ENCODE measurements around the gene PYHIN1.
"Not testable (repeated sequence)": the region's sequence is repeated elsewhere in the genome, so short reads cannot be mapped to it uniquely, and the experiment has no call there.

The PYHIN1 gene

DNA sequence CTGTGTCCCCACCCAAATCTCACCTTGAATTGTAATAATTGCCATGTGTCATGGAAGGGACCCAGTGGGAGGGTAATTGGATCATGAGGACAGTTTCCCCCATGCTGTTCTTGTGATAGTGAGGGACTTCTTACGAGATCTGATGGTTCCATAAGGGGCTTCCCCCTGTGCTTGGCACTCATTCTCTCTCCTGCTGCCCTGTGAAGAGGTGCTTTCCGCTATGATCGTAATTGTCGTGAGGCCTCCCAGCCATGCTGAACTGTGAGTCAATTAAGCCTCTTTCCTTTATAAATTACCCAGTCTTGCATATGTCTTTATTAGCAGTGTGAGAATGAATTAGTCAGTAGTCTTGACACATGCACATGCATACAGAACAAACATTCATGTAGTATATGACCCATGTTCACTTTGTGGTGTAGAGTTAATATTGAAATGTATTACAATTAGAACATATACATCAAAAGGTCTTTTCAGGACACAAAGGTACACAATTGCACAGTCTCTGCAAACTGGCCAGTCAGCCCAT lies 61.5 kb downstream of the PYHIN1 start:
- ATAC-seq (replicated peaks) (no peak), DNase-seq (no peak)
- Mint-ChIP-seq H3K9me3 (peaks cover 5 to 7% of the 10 kb centered on the region in 2 donors), H3K27me3 (no peaks in the 10 kb centered on the region), H3K4me3 (no peak overlapping the region), H3K4me1 (ENCODE audit: low read depth in 2 of 2) (peaks cover 32 to 52% of the 10 kb centered on the region in 2 donors), H3K36me3 (ENCODE audit: insufficient read depth) (peaks cover 41% of the 10 kb centered on the region), H3K27ac (peak overlapping the region in 1 of 2 donors; percentile 88)

DNA sequence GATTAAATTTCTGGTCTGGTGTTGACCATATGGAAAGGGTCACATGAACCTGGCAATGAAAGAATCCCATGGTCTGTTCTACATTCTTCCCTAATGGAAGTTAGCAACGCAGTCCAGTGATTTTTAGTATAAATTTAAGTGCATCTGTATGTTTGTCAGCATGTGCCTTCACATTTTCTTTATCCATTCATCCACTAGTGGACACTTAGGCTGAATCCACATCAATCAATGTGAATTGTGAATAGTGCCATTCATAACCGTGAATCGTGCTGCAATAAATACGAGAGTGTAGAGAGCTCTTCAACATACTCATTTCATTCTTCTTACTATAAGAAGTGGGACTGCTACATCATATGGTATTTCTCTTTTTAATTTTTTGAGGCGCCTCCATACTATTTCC lies 65.6 kb downstream of the PYHIN1 start:
- no peak for ATAC-seq (replicated peaks)
- Mint-ChIP-seq H3K27ac (peak overlapping the region; percentile 66 to 80), H3K9me3 (peaks cover 0 to 2% of the 10 kb centered on the region in 2 donors), H3K4me3 (peak overlapping the region; percentile 59 to 61), H3K36me3 (ENCODE audit: insufficient read depth) (peaks cover 8% of the 10 kb centered on the region), H3K4me1 (ENCODE audit: low read depth in 2 of 2) (peaks cover 30 to 46% of the 10 kb centered on the region in 2 donors), H3K27me3 (no peaks in the 10 kb centered on the region)
- no peak for DNase-seq

DNA sequence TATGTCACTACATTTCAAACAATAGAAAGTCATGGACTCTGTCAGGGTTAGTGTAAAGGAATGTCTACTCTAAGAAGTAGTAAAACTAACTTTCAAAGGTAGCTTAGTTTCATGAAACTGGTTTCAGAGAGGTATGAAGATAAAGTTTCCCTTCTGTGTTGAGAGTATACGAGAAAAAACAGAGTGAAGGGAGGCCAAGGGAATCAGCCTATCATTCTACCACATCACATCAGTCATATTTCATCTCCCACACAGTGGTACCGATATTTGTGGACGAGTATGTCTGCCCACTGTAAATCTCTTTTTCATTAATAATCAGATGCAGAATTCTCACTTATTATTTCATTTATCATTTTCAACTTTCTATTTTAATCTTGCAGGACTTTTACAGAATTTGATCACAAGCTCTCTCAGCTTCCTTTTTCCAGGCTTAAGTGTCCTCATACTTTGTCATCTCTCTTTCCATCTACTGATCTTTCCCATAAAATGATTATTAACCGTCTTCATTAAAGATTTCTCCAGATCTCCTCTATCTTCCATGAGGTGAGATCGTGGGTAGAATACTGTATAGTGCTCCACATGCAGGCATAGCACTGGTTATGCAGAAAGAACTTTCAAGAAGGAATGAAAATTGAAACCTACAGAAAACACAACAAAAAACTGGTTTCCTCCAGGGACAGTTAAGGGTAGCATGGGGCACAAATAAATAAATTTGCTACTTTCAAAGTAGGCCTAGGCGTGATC lies 66.9 kb downstream of the PYHIN1 start:
- H3K4me3 Mint-ChIP-seq = peak overlapping the region; percentile 44 to 68
- peak overlapping the region; percentile 66 to 80 for H3K27ac Mint-ChIP-seq
- ATAC-seq (replicated peaks) (peak; percentile 30), DNase-seq (no peak)
- no peaks in the 10 kb centered on the region for H3K9me3 Mint-ChIP-seq
- peaks cover 30 to 42% of the 10 kb centered on the region in 2 donors for H3K4me1 Mint-ChIP-seq (ENCODE audit: low read depth in 2 of 2)
- H3K27me3 Mint-ChIP-seq = no peaks in the 10 kb centered on the region
- H3K36me3 Mint-ChIP-seq (ENCODE audit: insufficient read depth) = peaks cover 8% of the 10 kb centered on the region

DNA sequence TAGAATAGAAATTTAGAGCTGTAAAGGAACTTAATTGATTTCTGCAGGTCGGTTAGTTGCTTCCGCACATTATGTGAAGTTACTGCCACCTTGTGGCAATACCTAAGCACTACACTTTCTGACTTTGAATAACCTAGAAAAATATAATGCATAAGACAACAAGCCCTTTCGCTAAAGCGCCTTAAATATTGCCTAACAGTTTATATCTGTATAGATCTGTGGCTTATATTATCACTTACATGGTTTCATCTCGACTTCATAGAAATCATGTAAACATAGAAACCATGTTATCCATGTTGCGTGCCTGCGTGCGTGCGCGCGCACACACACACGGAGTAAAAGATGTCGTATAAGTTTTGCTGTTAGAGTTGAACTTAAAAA lies 67.4 kb downstream of the PYHIN1 start:
- ATAC-seq (replicated peaks) (peak; percentile 68), DNase-seq (peak; percentile 64 to 68 (median 64))
- Mint-ChIP-seq H3K36me3 (ENCODE audit: insufficient read depth) (peaks cover 5% of the 10 kb centered on the region), H3K4me3 (peak overlapping the region; percentile 44 to 68), H3K4me1 (ENCODE audit: low read depth in 2 of 2) (peaks cover 30 to 42% of the 10 kb centered on the region in 2 donors), H3K9me3 (no peaks in the 10 kb centered on the region), H3K27ac (peak overlapping the region; percentile 55 to 66), H3K27me3 (no peaks in the 10 kb centered on the region)

DNA sequence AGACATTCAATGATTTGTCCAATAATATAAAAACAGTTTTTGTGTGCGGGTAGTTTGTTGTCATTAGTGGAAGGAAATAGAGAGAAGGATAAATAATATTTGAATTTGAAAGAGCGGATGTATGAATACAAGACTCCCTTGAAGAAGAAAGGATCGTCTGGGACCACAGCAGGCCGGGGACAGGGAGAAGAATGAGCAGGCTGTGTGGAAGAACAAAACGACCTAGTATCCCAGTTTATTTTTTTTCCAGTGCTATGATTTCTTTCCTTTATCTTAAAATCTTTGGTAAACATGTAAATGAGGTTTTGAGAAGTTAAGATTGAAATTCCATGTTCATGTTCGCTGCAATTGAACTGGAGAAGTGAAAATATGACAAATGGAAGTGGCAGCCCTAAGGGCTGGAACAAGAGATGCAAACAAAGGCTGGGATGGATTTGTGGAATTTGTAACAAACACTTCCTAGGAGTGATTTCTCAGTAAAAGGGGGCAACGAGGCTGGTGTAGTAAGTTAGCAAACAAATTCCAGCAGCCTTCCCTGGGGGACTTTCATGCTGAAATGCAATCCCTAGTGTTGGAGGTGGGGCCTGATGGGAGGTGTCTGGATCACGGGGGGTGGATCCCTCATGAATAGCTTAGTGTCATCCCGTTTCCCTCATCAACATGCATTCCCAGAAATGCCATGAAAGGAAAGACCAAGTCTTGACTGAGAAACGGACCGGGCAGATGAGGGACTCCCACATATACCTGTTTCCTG lies 68.1 kb downstream of the PYHIN1 start:
- H3K36me3 Mint-ChIP-seq (ENCODE audit: insufficient read depth) = peaks cover 6% of the 10 kb centered on the region
- no peaks in the 10 kb centered on the region for H3K9me3 Mint-ChIP-seq
- H3K4me3 Mint-ChIP-seq = no peak overlapping the region
- no peak overlapping the region for H3K27ac Mint-ChIP-seq
- DNase-seq (no peak), ATAC-seq (replicated peaks) (no peak)
- H3K4me1 Mint-ChIP-seq (ENCODE audit: low read depth in 2 of 2) = peaks cover 30 to 40% of the 10 kb centered on the region in 2 donors
- H3K27me3 Mint-ChIP-seq = no peaks in the 10 kb centered on the region

DNA sequence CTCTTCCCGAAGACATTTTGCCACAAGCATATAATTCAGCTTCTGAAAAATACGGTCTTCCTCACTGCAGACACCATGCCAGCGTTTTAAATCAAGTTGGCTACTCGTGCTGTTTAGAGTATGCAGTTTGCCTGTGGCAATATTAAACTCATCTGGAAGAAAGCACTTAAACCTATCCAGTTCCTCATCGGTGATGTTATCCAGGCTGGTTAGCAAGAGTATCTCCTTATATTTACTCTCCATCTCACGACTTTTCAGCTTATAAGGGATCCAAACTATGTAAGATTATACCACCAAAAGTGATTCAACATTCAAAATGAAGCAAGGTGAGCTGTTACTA lies 68.7 kb downstream of the PYHIN1 start:
- Mint-ChIP-seq H3K4me1 (ENCODE audit: low read depth in 2 of 2) (peaks cover 25 to 35% of the 10 kb centered on the region in 2 donors), H3K36me3 (ENCODE audit: insufficient read depth) (peaks cover 7% of the 10 kb centered on the region), H3K9me3 (no peaks in the 10 kb centered on the region), H3K27ac (no peak overlapping the region), H3K27me3 (no peaks in the 10 kb centered on the region), H3K4me3 (no peak overlapping the region)
- no peak for ATAC-seq (replicated peaks)
- DNase-seq = no peak

DNA sequence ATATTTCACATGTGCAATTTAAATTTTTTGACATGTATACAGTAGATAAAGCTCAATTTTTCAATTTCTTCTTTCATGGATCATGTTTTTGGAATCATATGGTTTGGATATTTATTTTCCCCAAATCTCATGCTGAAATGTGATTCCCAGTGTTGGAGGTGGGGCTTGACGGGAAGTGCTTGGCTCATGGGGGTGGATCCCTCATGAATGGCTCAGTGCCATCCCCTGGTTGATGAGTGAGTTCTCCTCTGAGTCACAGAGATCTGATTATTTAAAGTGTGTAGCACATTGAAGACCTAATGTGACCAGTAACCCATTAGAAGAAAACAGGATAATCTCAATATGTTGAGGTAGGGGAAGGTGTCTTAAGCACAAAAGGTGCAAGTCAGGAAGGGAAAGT lies 69.3 kb downstream of the PYHIN1 start:
- no peak overlapping the region for H3K27ac Mint-ChIP-seq

DNA sequence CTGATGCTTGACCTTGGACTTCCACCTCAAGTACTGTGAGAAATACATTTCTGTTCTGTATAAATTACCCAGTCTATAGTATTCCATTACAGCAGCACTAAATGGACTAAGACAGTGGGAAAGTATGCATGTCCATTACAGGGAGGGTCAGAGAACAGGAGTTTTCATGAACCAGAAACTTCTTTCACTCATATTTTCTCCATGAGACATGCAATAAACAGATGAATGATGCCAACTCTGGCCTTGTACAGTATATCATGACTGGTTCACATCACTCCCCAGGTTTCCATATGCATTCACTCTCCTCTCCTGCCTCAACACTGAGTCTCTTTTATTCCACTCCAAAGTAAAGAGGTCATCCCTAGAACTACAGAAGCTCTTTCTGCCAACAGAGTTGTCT lies 73.8 kb downstream of the PYHIN1 start:
- H3K4me1 Mint-ChIP-seq (ENCODE audit: low read depth in 2 of 2) = peaks cover 23 to 29% of the 10 kb centered on the region in 2 donors
- H3K27ac Mint-ChIP-seq = peak overlapping the region in 1 of 2 donors; percentile 26
- no peaks in the 10 kb centered on the region for H3K27me3 Mint-ChIP-seq
- no peaks in the 10 kb centered on the region for H3K9me3 Mint-ChIP-seq
- no peak overlapping the region for H3K4me3 Mint-ChIP-seq
- ATAC-seq (replicated peaks) (no peak), DNase-seq (no peak)
- H3K36me3 Mint-ChIP-seq (ENCODE audit: insufficient read depth) = peaks cover 11% of the 10 kb centered on the region

More for the DNA sequence above, 69.3 kb downstream of the PYHIN1 start:
- no peaks in the 10 kb centered on the region for H3K27me3 Mint-ChIP-seq
- DNase-seq = no peak
- ATAC-seq (replicated peaks) = no peak
- peaks cover 23 to 29% of the 10 kb centered on the region in 2 donors for H3K4me1 Mint-ChIP-seq (ENCODE audit: low read depth in 2 of 2)
- H3K9me3 Mint-ChIP-seq = no peaks in the 10 kb centered on the region
- H3K4me3 Mint-ChIP-seq = no peak overlapping the region
- H3K36me3 Mint-ChIP-seq (ENCODE audit: insufficient read depth) = peaks cover 7% of the 10 kb centered on the region

DNA sequence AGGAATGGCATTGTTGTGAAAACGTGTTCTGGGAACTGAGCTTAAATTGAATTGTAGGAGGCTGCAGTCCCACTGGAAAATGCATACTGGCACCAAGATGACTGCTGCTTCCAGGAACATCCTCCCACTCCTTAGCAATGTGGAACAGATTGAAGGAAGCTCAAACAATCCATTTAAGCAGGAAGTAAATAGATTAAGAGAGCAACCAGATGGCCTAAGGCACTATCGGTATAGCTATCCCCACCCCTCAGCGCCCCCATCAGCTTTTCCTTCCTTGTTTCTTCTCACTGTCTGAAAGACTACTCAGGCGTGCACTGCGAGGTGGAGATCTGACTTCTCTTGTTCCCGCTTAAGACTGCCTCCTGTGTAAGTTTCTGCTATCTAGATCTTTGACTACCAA lies 74.3 kb downstream of the PYHIN1 start:
- H3K4me1 Mint-ChIP-seq (ENCODE audit: low read depth in 2 of 2) = peaks cover 23 to 33% of the 10 kb centered on the region in 2 donors
- ATAC-seq (replicated peaks) (no peak), DNase-seq (no peak)
- H3K4me3 Mint-ChIP-seq = no peak overlapping the region
- no peaks in the 10 kb centered on the region for H3K9me3 Mint-ChIP-seq
- peak overlapping the region; percentile 21 to 26 for H3K27ac Mint-ChIP-seq
- peaks cover 15% of the 10 kb centered on the region for H3K36me3 Mint-ChIP-seq (ENCODE audit: insufficient read depth)
- no peaks in the 10 kb centered on the region for H3K27me3 Mint-ChIP-seq

DNA sequence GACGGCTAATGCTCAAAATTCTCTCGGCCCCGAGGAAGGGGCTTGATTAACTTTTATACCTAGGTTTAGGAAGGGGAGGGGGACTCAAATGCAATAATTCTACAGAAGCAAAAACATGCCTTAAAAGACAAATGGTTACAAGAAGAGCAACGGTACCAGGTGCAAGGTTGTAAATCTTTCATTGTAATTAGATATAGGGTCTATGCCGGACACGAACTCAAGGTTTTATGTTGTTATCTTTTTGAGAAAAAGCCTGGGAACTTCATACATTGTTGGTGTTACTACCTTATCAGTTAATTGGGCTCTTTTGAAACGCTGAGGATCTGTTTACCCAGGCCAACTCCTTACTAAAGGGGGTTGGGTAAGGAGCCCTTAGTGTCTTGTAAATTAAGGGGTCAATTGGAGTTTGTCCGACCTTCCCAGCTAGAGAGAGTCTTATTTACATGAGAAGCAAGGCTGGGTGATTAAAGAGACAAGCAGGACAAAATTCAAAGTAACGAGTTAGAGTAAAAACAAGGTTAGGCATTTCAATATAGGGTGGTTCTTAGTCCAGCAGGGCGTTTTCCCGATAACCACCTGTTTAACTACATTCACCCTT lies 75.0 kb downstream of the PYHIN1 start:
- Mint-ChIP-seq H3K36me3 (ENCODE audit: insufficient read depth) (peaks cover 19% of the 10 kb centered on the region), H3K27ac (peak overlapping the region; percentile 21 to 26), H3K4me1 (ENCODE audit: low read depth in 2 of 2) (peaks cover 23 to 33% of the 10 kb centered on the region in 2 donors)
- H3K4me3 Mint-ChIP-seq; DNase-seq; H3K9me3 Mint-ChIP-seq; H3K27me3 Mint-ChIP-seq; ATAC-seq (replicated peaks): not testable (repeated sequence)

DNA sequence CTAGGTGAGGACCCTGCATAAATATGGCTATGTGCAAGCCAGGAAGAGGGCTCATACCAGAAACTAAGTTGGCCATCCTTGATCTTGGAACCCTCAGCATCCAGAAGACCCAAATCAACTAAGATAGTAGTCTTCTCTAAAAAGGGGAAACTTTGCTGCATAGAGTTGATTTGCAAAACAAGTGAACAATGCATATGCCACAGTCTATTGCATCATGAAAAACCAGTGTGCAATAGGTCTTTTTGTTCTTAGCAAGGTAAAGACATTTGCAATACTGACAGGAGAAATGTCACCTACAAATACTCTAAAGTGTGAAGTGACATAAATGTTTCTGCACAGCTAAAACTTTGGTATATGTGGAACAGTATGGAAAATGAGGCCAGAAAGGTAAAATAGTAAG lies 76.4 kb downstream of the PYHIN1 start:
- DNase-seq = no peak
- Mint-ChIP-seq H3K36me3 (ENCODE audit: insufficient read depth) (peaks cover 26% of the 10 kb centered on the region), H3K9me3 (no peaks in the 10 kb centered on the region), H3K27me3 (no peaks in the 10 kb centered on the region), H3K27ac (peak overlapping the region; percentile 41 to 80), H3K4me1 (ENCODE audit: low read depth in 2 of 2) (peaks cover 30 to 42% of the 10 kb centered on the region in 2 donors), H3K4me3 (peak overlapping the region in 1 of 2 donors; percentile 35)
- no peak for ATAC-seq (replicated peaks)

DNA sequence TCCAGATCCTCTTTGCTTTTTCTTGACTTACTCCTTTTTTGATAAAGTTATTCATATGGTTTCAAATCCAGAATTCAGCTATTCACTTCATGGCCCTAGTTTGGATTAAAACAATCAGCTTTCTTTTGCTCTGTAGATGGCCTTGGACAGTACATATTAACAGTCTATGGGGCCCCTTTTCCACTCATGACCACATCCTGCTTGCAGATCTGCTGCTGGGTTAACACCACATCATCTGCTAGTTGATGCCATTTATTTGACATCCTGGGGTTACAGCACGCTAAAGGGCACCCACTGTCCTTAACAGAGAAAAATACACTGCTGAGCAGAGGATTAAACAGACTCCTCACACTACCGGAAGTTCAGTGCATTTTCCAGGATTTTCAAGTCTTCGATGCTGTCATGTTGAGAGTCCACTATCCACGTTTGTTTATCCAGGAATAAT lies 77.4 kb downstream of the PYHIN1 start:
- Mint-ChIP-seq H3K4me1 (ENCODE audit: low read depth in 2 of 2) (peaks cover 35 to 50% of the 10 kb centered on the region in 2 donors), H3K36me3 (ENCODE audit: insufficient read depth) (peaks cover 34% of the 10 kb centered on the region)
- peak; percentile 51 to 64 (median 60) for DNase-seq

DNA sequence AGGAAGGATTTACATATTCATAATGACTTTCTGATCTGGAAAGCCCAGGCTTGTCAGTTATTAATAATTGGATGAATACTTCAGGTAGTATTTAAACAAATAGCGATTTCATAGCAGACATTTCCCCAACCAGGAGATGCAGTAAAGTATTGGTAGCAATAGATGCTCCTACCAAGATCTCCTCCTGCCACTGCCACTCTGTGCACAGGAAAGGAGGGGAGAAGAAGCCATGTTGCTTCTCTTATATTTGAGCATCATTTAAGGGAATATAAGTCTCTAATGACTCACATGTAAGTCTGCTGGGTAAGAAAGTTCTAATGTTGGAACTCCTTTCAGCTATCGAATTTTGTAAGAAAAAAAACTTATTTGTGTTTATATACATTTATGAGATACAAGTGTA lies 77.9 kb downstream of the PYHIN1 start:
- Mint-ChIP-seq H3K36me3 (ENCODE audit: insufficient read depth) (peaks cover 34% of the 10 kb centered on the region), H3K4me3 (peak overlapping the region; percentile 91 to 92), H3K4me1 (ENCODE audit: low read depth in 2 of 2) (peaks cover 40 to 56% of the 10 kb centered on the region in 2 donors), H3K9me3 (no peaks in the 10 kb centered on the region), H3K27me3 (no peaks in the 10 kb centered on the region), H3K27ac (peak overlapping the region; percentile 91 to 93)
- DNase-seq (no peak), ATAC-seq (replicated peaks) (peak; percentile 17)

More for the DNA sequence above, 77.4 kb downstream of the PYHIN1 start:
- H3K4me3 Mint-ChIP-seq = peak overlapping the region; percentile 91 to 92
- ATAC-seq (replicated peaks) = peak; percentile 87
- no peaks in the 10 kb centered on the region for H3K27me3 Mint-ChIP-seq
- no peaks in the 10 kb centered on the region for H3K9me3 Mint-ChIP-seq
- H3K27ac Mint-ChIP-seq = peak overlapping the region; percentile 91 to 93

All from effector memory CD8-positive, alpha-beta T cell (primary cell).